HG03108 (cell line): Measurements from ENCODE around the gene CLSTN2.

Experiments used
- ATAC-seq: cut with Tn5 transposase; IDR thresholded peaks from one replicate; pipeline ENCODE4 v1.9.1; 2021; ENCODE audit warnings: moderate library complexity; ENCODE audit not compliant: unreplicated experiment

Gene CLSTN2

DNA sequence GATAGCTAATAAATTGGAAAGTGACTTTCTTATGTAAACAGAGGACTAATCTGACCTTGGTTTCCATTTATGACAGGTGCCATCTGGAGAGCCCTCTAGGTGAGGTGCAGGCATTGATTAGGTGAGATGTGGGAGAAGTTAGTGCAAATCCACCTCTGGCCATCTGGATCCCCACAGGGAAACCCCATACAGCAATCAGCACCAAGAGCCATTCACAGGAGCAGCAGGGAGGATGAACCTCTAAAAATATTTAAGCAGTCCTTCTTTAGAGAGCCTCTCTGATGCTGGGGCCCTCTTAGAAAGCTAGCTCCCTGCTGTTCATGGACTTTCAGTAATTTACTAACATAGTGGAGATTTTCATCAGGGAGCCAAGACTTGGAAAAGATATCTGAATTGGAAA lies 69.3 kb downstream of the CLSTN2 start:
- no peak for ATAC-seq

DNA sequence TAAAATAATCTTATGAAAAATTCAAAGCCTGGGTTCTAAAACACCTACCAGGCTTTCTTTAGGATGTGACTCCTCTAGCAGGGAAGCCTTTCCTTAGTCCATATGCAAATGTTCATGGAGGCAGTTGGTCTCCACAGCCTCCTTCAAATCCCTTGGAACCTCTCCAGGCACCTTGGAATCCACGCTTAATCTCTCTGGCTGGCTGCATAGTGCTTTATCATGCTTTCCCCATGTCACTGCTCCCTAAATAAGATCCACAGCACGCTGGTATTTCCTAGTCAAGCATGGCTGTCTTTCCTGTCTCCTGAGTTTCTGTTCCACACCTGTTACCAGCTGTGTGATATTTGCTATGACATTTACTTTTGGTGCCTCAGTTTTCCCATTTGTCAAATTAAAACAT lies 71.3 kb downstream of the CLSTN2 start:
- no peak for ATAC-seq

DNA sequence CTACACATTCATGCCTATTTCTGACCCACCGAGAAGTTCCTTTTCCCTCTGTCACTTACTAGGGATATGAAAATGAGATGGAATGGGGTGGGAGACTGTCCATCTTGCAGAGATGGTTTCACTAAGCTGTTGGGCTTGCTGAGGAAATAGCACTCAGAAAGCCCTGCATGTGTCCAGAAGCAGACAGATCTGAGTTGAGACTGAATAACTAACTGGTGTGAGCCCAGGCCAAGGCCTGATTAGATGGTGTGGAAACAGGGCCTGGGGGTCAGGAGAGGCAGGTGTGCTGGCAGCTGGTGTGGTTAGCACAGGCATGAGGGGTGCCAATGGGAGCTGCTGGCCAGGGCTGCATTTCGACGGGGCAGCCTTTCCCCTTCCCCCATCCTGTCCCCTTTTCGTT lies 72.1 kb downstream of the CLSTN2 start:
- ATAC-seq: no peak

DNA sequence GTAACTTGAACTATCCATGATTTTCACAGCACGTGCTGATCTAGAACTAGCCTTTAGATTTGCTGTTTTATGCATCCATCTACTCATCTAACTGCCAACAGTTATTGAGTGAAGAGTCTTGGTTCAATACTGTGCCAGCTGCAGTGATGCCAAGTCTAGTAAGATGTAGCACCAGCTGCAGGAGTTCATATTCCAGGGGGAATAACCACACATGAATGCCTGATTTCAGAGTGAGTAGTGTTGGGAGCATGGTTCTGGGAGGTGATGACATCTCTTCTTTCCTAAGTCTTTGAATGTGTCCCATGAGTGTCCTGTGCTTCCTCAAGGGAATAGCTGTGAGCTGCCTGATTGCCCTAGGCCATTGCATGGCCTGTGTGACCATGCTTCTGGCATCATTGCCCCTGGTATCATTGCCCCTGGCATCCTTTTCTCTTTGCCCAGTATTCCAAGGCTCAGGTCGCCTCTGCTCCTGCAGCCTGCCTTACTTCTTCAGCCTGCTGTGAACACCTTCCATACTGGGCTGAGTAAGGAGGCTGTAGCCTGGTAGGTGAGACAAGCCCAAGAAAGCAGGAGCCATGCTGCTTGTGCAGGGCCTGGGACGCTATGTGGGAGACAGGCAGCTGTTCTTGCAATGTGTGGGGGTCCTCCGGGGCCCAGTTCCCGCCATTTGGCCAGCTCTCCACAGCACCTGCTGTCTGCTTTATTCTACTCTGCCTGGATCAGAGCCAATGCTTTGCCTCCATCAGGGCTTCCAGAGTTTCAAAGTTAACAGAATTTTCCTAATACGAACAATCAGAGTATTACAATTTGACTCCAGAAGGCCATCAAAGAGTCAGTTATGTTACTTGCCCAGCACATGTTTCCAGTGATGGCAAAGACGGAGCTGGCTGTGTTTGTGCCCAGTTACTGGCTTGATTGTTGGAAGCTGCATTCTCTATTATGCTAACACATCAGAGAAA lies 73.2 kb downstream of the CLSTN2 start:
- ATAC-seq: no peak

DNA sequence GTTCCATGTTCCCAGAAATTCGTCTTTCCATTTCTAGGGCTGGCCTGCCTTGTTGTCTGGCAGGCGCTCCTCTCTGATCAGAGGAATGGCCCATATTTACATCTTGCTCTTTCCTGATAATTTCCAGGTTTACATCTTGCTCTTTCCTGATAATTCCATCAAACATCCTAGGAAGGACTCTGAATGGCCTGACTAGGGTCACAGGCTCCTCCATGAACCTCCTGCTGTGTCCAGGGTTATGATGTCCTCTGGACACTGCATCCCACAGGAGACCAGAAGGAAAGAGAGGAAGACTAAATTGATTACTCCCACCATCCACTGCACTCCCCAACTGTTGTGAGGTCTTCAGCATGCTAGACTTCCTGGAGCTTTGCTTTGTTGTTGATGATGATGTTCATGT lies 75.4 kb downstream of the CLSTN2 start:
- ATAC-seq: no peak

DNA sequence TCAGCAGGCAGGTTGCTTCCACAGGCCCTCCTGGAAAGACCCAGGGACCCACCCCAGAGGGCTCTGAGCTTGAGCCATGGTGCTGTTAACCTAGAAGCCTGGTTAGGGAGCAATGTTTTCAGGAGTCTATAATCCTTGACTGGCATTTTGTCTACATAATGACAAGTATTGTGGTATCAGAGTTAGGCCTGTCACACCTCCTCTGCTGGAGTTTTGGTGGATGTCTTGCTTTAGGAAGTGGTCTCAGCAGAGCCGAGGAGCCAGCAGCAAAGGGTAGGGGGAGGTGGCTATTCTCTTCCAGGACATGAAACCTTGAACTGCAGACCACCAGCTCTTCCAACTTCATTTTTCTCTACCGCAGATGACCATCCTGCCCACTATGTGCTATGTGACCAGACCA lies 76.1 kb downstream of the CLSTN2 start:
- ATAC-seq: no peak

DNA sequence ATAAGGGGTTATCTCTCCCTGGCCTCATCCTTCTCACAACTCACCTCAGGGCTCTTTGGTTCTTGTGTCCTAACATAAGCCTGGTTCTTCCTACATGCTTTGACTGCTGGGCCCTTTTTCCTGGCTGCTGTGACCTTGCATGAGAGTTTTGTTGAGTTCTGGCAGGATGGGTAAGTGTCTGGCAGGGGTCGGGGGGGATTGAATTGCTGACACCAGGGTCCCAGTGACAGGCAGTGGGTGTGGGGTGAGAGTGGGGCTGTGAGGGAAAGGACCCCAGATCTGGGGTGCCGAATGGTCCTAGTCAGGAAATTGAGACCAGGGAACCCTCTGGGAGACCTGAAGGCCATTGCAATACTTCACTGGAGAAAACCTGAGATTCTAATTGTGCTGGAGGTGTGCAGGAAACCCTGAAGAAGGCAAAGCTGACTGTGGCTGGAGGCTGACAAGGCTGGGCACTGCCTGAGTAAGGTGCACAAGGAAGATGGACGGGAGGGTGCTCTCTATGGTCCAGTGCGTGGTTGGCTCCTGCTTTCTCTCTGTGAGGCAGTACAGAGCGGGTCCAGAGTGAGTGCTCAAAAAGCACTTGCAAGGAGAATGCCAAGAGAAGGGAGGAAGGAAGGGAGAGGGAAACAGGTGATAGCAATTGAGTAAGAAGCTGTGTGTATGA lies 76.8 kb downstream of the CLSTN2 start:
- ATAC-seq: no peak

DNA sequence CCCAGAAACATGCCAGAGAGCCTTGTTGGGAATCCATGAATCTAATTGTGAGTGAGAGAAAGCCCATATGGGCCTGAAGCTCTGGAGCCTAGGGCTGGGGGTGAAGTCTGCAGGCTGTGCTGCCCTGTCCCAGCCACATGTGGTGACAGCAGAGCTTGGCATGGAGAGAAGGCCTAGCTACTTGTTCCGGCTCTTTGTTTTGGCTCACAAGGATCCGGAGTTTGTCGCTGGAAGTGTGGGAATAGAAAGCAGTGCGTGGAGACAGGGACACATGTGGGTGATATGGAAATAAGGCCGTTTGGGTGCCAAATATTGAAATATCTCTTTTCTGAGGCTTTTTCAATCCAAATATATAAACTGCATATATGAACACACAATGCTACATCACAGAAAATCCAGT lies 78.2 kb downstream of the CLSTN2 start:
- ATAC-seq: no peak

DNA sequence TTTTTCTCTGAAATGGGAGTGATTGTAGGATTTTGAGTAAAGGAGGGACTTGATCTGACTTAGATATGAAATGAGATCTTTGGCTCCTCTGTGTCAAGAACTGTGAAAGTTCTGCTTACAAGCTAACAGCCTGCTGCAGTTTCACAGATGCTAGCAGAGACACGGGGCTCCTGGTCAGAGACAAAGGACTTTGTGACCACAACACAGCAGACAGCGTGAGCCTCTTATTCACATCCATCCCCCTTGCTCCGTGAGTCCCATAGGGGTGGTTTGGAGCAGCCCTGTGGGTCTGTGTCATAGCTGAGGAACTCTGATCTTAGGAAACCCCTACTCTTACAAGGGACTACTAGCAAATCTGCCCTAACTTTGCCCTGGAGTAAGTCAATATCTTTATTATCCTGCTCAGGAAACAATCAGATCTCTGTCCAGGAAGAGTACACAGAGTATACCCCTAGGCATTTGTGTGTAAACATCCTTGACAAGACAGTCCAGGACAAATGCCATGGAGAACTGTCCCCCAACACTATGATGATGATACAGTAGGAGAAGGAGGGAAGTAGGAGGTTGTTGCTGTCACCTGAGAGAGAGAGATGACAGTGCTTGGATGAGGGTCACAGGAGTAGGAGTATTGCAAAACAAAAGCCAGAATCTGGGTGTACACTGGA lies 80.0 kb downstream of the CLSTN2 start:
- no peak for ATAC-seq

DNA sequence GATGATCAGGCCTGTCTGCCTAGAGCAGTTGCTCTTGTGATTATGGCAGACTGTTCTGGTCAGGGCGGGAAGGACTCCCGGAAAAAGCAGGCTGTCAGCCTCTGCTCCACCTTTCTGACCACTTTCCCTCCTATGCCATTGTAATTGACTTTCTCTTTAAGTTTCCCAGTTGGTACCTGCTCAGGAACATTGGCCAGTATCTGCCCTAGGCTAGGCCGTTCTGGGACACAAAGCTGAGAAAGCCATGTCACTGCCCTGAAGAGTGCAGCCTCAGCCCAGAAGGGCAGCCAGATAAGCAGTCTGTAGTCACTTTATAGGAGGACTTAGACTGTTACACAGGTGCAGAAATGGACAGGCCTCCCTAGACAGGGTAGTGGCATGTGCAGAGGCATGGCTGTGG lies 80.8 kb downstream of the CLSTN2 start:
- ATAC-seq: no peak

DNA sequence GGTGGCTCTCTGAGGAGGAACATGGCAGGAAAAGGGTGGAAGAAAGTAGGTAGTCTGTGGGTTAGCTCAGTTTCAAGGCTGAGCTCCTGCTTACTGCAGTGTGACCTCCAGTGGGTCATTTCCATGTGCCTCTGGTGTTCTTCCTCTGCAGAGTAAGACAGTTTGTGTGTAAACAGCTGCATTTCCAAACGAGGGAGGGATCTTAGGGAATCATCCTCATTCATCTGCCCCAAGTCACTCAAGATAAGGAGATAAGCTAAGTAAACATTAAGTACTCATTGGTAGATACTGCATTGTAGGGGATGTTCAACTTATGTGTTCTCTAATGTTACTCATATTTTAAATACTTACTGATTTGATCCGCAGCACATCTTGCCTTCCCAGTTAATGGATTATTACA lies 83.6 kb downstream of the CLSTN2 start:
- ATAC-seq: no peak

DNA sequence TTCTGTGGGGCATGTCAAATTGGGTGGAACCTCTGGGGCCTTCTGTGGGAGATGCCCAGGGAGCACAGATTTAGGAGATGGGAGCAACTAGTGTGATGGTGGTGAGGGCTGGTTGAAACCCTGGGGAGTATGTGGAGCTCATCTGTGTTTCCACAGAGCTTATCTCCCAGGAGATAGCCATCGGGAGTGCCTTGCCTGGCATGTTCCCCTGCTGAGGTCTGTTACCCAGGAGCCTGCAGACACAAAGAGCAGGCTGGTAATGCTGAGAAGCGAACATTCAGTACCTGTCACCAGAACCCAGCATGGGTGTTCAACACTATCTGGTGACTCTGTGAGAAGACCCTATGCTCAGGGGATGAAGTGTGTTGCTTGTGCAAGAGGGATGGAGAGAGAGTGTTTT lies 85.0 kb downstream of the CLSTN2 start:
- no peak for ATAC-seq

DNA sequence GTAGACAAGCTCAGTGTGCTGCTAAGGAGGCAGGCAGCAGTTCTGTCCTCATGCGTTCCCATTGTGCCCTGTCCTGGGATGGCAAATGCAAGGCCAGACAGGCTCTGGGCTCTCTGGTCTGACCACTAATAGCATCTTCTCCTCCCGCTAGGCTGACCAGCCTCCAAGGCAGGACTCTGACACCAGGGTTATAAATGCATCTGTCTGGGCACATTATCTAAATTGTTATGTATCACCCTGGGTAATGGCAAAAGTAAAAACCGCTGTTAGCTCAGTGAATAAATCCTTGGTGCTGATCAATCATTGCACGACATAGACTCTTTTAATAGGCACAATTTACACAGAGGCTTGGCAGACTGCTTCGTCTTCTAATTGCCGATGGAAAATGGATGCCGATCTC lies 85.6 kb downstream of the CLSTN2 start:
- no peak for ATAC-seq

DNA sequence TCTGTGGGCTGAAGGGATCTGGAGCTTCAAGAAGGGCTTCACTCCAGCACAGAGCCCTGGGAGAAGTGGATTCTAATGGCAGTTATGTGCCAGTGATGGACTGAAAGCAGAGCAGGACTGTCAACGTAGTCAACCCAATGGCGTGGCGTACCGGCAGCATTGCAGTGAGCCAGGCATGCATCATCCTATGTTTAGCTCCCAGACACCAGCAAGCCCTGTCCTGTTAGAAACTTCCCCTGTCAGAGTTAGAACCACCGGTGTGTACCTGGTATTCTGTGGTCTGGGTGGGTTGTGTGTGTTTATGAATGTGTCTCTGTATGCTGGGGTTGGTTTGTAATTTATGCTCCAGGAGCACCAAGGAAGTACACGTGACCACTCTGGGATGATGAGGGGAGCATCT lies 86.3 kb downstream of the CLSTN2 start:
- no peak for ATAC-seq

DNA sequence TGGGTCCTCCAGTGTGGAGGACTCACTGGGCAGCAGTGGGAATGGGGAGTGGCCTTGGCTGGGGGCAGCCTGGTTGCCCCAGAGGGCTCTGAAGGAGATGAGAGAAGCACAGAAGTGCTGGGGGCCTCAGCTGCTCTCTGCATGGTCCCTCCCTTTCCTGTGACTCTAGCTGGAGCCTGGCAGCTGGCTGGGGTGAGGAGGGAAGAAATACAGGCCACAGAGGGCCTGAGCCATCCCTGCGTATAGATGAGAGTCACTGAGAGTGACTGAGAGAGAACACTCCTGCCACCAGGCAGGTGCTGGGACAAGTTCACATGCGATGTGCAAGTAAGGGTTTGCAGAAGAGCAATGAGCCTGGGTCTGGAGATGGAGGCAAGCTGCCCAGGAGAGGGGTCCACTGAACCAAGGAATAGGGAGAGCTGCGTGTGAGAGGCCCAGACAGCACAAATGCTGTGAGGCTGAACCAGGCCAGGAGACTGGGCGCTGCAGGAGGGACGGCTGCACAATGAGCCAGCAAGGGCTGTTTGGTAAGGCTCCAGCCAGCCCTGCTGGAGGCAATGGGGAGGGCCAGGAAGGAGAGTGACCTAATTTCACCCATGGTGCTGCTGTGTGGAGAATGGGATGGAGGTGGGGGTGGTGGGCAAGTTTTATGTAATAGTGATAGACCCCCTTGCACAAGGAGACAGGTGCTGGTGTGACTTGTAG lies 87.2 kb downstream of the CLSTN2 start:
- no peak for ATAC-seq

DNA sequence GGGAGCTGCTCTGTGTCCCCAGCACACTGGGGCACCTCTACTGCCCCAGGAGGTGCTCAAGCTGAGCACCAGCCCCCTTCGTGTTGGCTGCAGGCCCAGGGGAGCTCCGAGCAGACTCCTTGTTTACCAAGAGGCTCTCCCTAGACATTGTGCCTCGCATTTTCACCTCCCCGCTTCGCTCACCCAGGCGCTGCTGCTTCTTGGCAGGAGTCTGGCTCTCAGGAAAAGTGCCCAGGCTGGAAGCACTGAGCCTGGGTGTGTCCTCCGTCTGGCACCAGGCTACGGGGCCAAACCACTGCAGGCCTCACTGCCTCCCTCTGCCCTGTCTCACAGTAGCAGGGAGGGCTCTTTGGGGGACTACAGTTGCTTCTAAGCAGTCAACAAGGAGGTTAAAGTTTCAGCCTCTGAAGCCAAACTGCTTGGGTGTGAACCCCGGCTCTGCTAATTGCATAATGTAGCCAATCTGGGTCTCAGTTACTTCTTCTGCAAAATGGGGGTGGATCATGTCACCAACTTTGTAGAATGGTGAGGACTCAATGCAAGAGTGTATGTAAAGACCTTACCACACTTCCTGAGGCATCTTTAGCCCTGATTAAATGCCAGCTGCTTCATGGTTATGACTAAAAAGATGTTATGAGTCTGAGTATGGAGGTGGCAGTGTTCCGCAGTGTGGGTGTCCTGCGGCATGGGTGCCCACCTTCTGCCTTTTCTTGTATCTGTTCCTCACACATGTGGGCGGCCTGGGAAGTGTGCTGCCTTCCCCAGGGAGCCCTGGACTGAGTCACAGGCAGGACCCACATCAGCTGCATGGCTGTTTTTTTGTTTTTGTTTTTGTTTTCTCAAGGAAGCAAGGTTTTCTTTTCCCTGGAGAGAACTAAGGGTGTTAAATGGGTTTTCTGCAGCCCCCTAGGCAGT lies 88.9 kb downstream of the CLSTN2 start:
- ATAC-seq: no peak

DNA sequence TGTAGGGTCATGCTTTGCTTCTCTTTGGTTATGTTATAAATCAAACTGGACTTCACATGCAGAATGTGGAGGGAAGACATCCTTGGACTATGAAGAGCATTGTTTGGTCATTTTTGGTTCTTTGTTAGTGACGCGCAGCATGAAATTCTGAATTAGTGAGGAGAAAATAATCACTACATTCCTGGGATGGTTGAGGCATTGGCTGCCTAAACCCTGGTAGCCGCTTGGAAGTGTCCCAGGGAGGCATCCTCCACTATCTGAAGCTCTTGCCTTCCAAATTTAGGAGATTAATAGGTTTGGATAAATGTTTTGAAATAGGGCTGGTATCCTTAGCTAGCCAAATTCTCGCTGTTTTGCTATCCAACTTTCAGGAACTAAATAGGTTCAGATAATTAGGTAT lies 96.2 kb downstream of the CLSTN2 start:
- no peak for ATAC-seq

DNA sequence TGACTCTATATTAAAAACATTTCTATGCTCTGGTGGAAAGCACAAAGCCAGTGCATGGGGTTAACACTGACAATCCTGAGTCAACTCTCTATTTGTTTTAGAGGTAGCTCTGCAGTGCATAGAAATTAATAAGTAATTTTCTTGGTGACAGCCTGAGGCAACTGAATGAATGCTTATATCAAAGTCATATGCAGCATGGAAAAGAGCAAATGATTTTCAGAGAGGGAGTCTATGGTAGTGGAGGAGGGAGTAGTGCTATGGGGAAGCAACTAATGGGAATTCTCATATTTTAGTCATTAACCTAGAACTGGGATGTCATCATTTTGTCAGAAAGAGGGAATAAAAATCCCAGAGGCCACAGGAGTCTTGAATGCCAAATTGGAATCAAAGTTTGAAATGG lies 99.1 kb downstream of the CLSTN2 start:
- ATAC-seq: no peak

DNA sequence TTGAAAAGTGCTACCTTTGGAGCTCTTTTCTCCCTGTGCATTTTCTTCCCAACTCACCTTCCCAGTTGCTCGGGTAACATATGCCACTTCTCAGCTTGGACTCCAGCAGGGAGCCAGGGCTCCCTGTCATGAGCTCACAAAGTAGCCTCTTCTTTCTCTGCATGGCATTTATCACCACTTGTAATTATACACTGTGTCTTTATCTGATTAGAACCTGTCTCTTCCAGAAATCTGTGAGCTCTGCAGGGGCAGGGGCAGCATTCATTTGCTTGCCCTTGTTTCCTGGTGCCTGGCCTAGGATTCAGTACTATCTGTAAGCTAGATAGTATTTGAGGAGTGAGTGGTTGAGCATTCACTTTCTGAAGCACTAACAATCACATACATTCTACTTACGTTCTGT lies 100.9 kb downstream of the CLSTN2 start:
- no peak for ATAC-seq

DNA sequence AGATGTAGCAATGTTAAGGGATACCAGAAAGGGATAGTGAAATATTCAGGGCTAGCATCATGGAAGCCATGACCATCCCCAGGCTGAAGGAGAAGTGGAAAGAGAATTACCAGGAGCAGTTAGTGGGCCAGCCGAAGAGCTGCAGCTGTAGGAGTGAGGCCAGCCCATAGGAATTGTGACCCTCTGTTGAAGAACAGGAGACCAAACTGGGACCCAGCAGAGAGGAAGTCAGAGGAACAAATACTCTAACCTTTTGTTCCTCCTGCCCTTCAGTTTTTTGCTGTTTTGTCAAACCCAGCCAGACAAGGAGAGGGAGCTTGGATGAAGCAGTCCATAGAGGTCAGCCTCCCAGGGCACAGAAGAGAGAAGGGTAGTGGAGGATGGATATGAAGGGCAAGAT lies 115.4 kb downstream of the CLSTN2 start:
- ATAC-seq: no peak
